Rectal smooth muscle tissue (tissue), 1 donor: Measurements from ENCODE around the gene OR2T1.
"Not testable (repeated sequence)": the region's sequence is repeated elsewhere in the genome, so short reads cannot be mapped to it uniquely, and the experiment has no call there.

Source experiments
- H3K27ac ChIP-seq: one replicate; pipeline ENCODE4 v1.7.0; 2013; ENCODE audit warnings: low read depth, low read length, inconsistent platforms
- H3K27me3 ChIP-seq: one replicate; pipeline ENCODE4 v1.7.0; 2013; ENCODE audit warnings: low read length; ENCODE audit not compliant: control insufficient read depth, insufficient read depth
- H3K36me3 ChIP-seq: one replicate; pipeline ENCODE4 v1.7.0; 2013; ENCODE audit warnings: low read length; ENCODE audit not compliant: control insufficient read depth, insufficient read depth
- H3K4me1 ChIP-seq: one replicate; pipeline ENCODE4 v1.7.0; 2013; ENCODE audit warnings: low read length; ENCODE audit not compliant: control insufficient read depth, insufficient read depth
- H3K4me3 ChIP-seq: one replicate; pipeline ENCODE4 v1.7.0; 2013; ENCODE audit warnings: low read length
- H3K9ac ChIP-seq: one replicate; pipeline ENCODE4 v1.7.0; 2013; ENCODE audit warnings: low read length

Gene OR2T1

DNA sequence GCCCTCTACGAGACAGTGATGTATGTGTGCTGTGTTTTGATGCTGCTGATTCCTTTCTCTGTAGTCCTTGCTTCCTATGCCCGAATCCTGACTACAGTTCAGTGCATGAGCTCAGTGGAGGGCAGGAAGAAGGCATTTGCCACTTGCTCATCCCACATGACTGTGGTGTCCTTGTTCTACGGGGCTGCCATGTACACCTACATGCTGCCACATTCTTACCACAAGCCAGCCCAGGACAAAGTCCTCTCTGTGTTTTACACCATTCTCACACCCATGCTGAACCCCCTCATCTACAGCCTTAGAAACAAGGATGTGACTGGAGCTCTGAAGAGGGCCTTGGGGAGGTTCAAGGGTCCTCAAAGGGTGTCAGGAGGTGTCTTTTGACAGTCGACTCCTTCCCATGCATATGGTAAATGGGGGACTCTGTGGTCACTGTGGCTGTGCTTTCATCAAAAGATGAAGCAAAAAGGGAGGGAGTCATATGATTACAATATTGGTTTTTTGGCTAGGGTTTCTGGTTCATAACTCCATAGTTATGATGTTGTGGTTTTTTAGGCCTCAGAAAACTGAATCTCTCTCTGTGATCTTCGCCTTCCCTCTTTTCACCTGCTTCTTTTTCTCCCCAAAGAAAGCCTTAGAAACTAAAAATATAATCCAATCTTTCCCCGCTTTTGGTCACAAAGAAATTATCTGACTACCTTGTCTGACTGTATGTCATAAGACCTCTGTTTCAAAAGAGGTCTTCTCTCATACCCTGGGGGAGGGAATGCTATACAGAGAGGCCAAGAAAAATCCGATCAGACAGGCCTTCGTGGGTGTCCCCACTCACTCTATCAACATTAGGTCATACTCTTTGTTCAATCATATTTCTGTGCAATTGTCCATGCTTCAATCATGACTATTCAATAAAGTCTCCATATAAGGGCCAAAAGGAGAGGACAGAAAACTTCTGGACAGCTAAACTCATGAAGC, 4.2 kb downstream of the OR2T1 start:
- H3K27ac ChIP-seq = no peak overlapping the region
- no peaks in the 10 kb centered on the region for H3K36me3 ChIP-seq
- H3K4me1 ChIP-seq = no peaks in the 10 kb centered on the region
- H3K27me3 ChIP-seq = no peaks in the 10 kb centered on the region
- no peak overlapping the region for H3K9ac ChIP-seq
- no peak overlapping the region for H3K4me3 ChIP-seq

DNA sequence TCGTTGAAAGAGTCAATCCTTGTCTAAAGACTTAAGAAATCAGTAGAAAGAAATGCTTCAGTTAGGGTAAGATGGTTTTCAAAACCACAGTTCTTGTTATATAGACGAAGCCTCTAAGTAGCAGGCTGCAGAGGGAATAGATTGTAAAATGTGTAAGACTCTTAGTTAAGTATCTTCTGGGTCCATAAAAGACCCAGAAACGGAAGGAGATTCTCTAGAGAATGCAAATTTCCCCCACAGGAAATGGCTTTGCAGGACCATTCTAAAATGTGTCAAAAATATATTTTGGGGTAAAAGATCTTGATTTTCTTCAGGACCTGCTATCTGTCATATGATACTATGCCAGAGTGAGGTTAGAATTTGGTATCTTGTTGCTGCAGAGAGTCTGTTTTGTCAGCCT, 13.4 kb downstream of the OR2T1 start:
- Histone ChIP-seq H3K27me3 (no peaks in the 10 kb centered on the region), H3K36me3 (no peaks in the 10 kb centered on the region), H3K4me1 (no peaks in the 10 kb centered on the region), H3K9ac (no peak overlapping the region), H3K27ac (no peak overlapping the region), H3K4me3 (no peak overlapping the region)

DNA sequence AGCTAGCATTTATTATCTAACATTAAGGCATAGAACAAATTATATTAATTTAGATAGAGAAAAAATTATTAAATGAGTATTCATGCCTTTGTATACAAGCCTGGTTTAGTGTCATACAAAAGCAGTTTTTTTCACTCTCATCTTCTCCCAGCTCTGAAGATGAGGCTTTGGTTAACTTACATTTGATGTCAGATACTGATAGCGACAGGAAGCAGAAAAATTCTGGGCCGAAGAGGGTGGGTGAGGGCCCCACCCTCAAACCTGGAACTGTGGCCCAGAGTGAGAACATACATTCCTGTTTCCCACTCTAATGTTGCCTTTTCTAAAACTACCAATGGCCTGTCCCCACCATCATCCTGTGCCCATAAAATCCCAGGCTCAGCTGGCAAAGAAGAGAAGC, 15.0 kb downstream of the OR2T1 start:
- H3K27ac ChIP-seq = no peak overlapping the region
- no peaks in the 10 kb centered on the region for H3K4me1 ChIP-seq
- H3K27me3 ChIP-seq = no peaks in the 10 kb centered on the region
- H3K4me3 ChIP-seq = no peak overlapping the region
- no peaks in the 10 kb centered on the region for H3K36me3 ChIP-seq
- H3K9ac ChIP-seq = no peak overlapping the region

DNA sequence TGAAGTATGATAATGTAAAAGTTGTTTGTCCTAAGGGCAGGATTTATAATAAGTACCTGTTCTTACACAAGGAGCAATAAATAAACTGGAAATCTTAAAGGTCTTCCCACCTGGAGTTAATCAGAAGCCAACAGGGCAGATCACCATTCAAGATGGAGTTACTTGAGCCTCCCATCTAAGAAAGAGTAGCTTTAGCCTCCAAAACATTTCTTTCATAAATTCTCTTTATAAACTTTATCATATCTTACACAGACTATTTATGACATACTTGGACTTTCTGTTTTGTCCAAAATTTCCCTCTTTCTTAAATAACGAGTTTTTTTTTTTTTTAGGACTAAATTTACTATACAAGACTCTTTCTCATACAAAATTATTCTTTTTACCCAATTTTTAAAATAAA, 18.5 kb downstream of the OR2T1 start:
- Histone ChIP-seq H3K27ac (no peak overlapping the region), H3K4me3 (no peak overlapping the region), H3K36me3 (no peaks in the 10 kb centered on the region), H3K4me1 (no peaks in the 10 kb centered on the region), H3K9ac (no peak overlapping the region), H3K27me3 (no peaks in the 10 kb centered on the region)

DNA sequence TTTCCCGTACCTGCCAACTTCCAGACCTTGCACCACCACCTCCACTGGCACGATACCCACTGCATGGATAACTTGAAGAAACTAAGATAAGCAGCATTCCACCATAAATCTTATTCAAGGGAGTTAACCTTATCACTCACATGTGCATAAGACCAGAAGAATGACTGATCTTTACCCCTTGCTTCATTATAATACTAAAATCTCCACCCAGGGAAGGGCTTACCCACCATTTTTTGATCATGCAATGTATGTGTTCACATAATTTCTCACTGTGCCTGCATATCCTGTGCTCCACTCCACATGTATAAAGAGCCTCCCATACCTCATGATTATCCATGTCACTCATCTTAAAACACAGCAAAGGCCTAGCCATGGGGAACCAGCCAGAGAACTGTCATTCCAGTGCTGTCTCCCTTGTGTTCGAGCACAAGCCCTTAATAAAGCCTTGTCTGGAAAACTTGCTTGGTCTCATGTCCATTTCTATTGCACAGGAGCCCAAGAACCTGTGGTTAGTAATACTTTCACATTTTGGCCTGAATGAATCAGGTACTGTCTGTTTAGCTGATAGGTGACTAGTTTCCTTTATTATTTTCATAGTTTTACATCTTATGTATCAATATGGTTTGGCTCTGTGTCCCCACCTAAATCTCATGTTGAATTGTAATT, 24.8 kb downstream of the OR2T1 start:
- H3K4me1 ChIP-seq, H3K9ac ChIP-seq, H3K36me3 ChIP-seq: not testable (repeated sequence)

DNA sequence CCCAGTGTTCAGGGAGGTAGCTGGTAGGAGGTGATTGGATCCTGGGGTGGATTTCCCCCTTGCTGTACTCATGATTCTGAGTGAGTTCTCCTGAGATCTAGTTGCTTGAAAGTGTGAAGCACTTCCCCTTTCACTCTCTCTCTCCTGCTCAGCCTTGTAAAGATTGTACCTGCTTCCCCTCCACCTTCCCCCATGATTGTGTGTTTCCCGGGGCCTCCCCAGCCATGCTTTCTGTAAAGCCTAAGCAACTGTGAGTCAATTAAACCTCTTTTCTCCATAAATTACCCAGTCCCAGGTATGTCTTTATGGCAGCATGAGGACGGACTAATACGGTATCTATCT, 25.3 kb downstream of the OR2T1 start:
- not testable (repeated sequence) for H3K9ac ChIP-seq, H3K27me3 ChIP-seq, H3K36me3 ChIP-seq, H3K4me3 ChIP-seq, H3K4me1 ChIP-seq, H3K27ac ChIP-seq

More for the DNA sequence above, 24.8 kb downstream of the OR2T1 start:
- H3K27me3 ChIP-seq, H3K4me3 ChIP-seq, H3K27ac ChIP-seq: not testable (repeated sequence)

DNA sequence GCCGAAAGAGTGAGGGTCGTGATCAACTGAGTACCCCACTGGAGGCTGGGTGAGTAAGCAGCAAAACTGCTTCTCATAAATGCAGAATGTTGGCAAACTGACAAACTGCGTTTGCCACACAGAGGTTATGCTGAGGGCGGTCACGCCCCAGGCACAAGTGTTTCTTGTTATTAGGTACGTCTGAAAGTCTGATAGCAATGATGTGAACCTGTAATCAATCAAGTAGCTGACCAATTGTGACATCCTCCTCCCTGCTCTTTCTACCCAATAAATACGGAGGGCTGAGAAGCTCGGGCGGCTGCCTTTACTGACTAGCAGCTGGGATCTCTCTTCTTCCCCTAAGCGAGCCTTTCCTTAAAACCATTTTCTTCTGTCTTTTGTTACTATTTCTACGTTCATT, 28.8 kb downstream of the OR2T1 start:
- H3K4me3 ChIP-seq, H3K9ac ChIP-seq, H3K4me1 ChIP-seq, H3K27me3 ChIP-seq, H3K36me3 ChIP-seq, H3K27ac ChIP-seq: not testable (repeated sequence)

DNA sequence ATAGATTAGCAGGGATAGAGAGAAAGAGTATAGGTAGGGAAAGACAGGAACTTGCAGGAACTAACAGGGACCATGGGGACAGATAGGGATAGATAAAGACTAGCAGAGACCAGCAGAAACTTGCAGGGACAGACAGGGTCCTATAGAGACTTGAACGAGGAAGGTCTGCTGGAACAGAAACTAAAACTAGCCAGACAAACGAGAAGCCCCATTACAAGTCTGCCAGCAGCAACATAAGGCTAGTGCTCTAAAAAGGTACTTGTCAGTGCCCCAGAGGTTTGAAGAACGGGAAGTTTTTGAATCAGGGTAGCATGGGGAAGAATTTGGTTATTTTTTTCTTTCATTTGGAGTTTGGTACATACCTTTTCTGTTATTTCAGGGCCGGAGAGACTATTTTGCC, 29.4 kb downstream of the OR2T1 start:
- H3K36me3 ChIP-seq, H3K27me3 ChIP-seq, H3K9ac ChIP-seq, H3K4me3 ChIP-seq, H3K4me1 ChIP-seq, H3K27ac ChIP-seq: not testable (repeated sequence)

DNA sequence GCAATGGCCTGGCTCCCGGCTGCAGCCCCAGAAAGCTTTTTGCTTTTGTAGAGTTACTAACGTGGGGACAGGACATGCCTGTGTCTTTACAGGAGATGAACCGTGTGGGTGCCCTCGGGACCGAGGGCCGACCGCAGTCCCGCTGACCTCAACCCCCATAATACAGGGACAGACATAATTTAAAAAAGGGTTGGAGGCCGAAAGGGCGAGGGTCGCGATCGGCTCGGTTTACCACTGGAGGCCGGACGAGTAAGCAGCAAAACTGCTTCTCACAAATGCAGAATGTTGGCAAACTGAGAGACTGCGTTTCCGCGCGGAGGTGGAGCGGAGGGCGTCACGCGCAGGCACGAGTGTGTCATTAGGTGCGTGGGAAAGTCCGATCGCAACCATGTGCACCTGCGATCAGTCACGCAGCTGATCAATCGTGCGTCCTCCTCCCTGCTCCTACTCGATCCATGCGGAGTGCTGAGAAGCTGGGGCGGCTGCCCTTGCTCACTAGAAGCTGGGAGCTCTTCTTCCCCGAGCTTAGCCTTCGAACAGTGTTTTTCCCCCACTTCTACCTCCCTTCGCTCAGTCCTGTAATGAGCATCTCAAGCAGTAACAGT, 31.1 kb downstream of the OR2T1 start:
- not testable (repeated sequence) for H3K4me3 ChIP-seq, H3K9ac ChIP-seq, H3K27me3 ChIP-seq, H3K4me1 ChIP-seq, H3K36me3 ChIP-seq, H3K27ac ChIP-seq

DNA sequence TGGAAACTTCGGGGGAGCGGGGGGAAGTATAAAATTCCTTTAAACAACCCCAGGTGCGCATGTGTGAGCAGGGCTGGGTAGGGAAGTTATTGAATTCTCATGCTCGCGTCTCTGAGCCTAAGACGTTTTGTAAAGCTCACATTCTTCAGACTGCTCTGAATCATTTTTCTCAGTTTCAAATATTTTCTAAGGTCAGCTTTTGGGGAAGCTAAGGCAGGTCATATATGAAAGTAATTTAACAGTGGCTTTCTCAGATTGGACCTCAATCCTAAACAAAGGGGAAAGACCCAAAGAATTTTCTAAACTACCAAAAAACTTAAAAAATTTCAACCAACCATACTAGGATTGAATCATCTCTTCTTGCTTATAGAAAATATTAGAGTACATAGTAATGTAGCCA, 32.1 kb downstream of the OR2T1 start:
- H3K36me3 ChIP-seq, H3K27me3 ChIP-seq, H3K4me1 ChIP-seq, H3K27ac ChIP-seq, H3K4me3 ChIP-seq, H3K9ac ChIP-seq: not testable (repeated sequence)

DNA sequence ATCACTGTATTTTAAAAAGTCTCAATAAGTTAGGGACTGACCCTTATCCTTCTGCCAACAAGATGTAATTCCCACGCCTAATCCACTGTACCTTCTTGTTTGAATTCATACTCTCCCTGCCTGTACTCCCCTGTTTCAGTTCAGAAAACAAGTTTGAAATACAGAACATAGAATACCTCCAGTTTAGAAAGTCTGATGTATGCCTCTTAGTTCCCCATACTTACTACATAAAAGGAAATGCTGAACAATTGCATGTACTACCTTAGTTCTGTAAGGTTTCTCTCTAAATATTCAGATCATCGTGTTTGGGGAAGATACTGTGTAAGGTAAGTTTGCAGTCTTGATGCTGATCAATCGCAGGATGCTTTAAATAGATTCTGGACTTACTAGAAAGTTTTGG, 33.5 kb downstream of the OR2T1 start:
- not testable (repeated sequence) for H3K36me3 ChIP-seq, H3K4me1 ChIP-seq, H3K9ac ChIP-seq, H3K27me3 ChIP-seq, H3K4me3 ChIP-seq, H3K27ac ChIP-seq

DNA sequence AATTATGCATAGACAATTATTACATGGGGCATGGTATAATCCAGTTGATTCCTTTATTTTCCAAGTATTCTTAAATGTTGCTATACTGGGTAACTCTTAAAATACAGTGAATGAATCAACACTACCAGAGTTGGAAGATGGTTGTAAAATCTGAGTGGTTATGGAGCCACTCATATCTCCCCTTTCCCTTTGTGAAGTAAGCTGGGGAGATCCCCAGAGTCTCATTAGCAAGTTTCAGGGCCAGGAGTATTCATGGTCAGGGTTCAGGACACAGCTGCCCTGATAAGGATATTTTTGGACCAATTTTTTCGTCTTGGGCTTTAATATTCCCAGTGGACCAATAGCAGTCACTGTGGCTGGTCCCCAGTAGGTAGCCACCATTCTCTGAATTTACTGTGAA, 35.8 kb downstream of the OR2T1 start:
- H3K4me3 ChIP-seq, H3K27me3 ChIP-seq: not testable (repeated sequence)

DNA sequence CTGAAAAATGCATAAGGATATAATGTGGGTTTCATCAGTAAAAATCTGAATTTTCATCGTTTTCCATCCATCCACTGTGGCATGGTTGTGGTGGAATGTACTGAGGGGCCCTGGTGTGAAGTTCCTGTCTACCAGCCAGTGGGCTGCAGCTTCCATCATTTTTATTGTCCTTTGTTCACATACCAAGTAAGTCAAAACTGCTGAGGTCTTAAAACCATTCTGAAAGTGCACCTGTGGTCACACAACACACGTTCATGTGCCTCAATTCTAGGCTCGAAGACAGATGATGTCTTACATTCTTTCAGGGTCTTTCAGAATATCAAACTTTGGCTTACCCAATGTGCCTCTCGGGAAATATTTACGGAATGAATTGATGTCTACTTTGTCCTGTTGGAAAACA, 36.4 kb downstream of the OR2T1 start:
- H3K4me3 ChIP-seq, H3K27me3 ChIP-seq, H3K27ac ChIP-seq, H3K4me1 ChIP-seq, H3K36me3 ChIP-seq, H3K9ac ChIP-seq: not testable (repeated sequence)

More for the DNA sequence above, 35.8 kb downstream of the OR2T1 start:
- H3K27ac ChIP-seq, H3K4me1 ChIP-seq, H3K36me3 ChIP-seq, H3K9ac ChIP-seq: not testable (repeated sequence)
